Measurements from ENCODE around the gene MS4A12.

- TF ChIP-seq CTCF (IDR thresholded peaks at IDR 0.05 in 8 of 11, conservative IDR thresholded peaks at IDR 0.05 in 3 of 11), result no peak
- no peak for TF ChIP-seq POLR2A (IDR thresholded peaks at IDR 0.05)
Observed at GRCh38 chr11:60544077-60544476, 51.5 kb downstream of the MS4A12 start.
